H9 (cell line): Measurements from ENCODE around the gene MSH3. TPM values are rescaled to one million over a fixed set of nuclear protein-coding genes. Genes with fewer than 3 reads are reported as not detected.

Source experiments
- DNase-seq: peaks from one replicate; pipeline ENCODE4 v3.0.0-alpha.2; 2017
- H2AFZ ChIP-seq: one replicate; pipeline ENCODE4 v1.6.1; 2013; ENCODE audit warnings: mild to moderate bottlenecking, low read length, control low read depth, moderate library complexity
- H2AK5ac ChIP-seq: 2 replicates; pipeline ENCODE4 v1.6.1; 2013; ENCODE audit warnings: low read length, control low read depth, mixed read lengths; ENCODE audit not compliant: insufficient read length
- H2BK120ac ChIP-seq: one replicate; pipeline ENCODE4 v1.6.1; 2013; ENCODE audit warnings: low read depth, mild to moderate bottlenecking, low read length, control low read depth, inconsistent platforms; ENCODE audit not compliant: poor library complexity, severe bottlenecking
- H2BK12ac ChIP-seq: 2 replicates; pipeline ENCODE4 v1.6.1; 2013; ENCODE audit warnings: low read length, control low read depth, mixed read lengths, low read depth; ENCODE audit not compliant: insufficient read length
- H2BK15ac ChIP-seq: 2 replicates; pipeline ENCODE4 v1.6.1; 2013; ENCODE audit warnings: low read depth, low read length, control low read depth
- H2BK20ac ChIP-seq: one replicate; pipeline ENCODE4 v1.6.1; 2013; ENCODE audit warnings: low read depth, mild to moderate bottlenecking, low read length, control low read depth, inconsistent platforms; ENCODE audit not compliant: poor library complexity, severe bottlenecking
- H2BK5ac ChIP-seq: 2 replicates; pipeline ENCODE4 v1.6.1; 2013; ENCODE audit warnings: low read length, control low read depth, mixed read lengths; ENCODE audit not compliant: insufficient read length
- H3K14ac ChIP-seq: 2 replicates; pipeline ENCODE4 v1.6.1; 2013; ENCODE audit warnings: low read length, control low read depth; ENCODE audit not compliant: insufficient read depth
- H3K18ac ChIP-seq: 2 replicates; pipeline ENCODE4 v1.6.1; 2013; ENCODE audit warnings: low read depth, mild to moderate bottlenecking, mixed read lengths, low read length, control low read depth; ENCODE audit not compliant: insufficient read length
- H3K23ac ChIP-seq: 2 replicates; pipeline ENCODE4 v1.6.1; 2013; ENCODE audit warnings: low read length, control low read depth, mixed read lengths, low read depth; ENCODE audit not compliant: insufficient read length
- H3K23me2 ChIP-seq: 2 replicates; pipeline ENCODE4 v1.6.1; 2013; ENCODE audit warnings: low read depth, mild to moderate bottlenecking, mixed read lengths, low read length, control low read depth; ENCODE audit not compliant: insufficient read length, poor library complexity, severe bottlenecking
- H3K27ac ChIP-seq: 2 replicates; pipeline ENCODE4 v1.5.1; 2013; ENCODE audit warnings: low read length, control low read depth, mixed read lengths, low read depth; ENCODE audit not compliant: insufficient read length
- H3K27me3 ChIP-seq: 2 replicates; pipeline ENCODE4 v1.6.1; 2013; ENCODE audit warnings: low read length, control low read depth, inconsistent platforms; ENCODE audit not compliant: insufficient read depth
- H3K4ac ChIP-seq: 2 replicates; pipeline ENCODE4 v1.6.1; 2013; ENCODE audit warnings: low read depth, mild to moderate bottlenecking, control low read depth, inconsistent platforms, low read length, moderate library complexity
- H3K4me1 ChIP-seq: 2 replicates; pipeline ENCODE4 v1.6.1; 2013; ENCODE audit warnings: low read length, control low read depth, inconsistent platforms; ENCODE audit not compliant: insufficient read depth
- H3K4me2 ChIP-seq: 2 replicates; pipeline ENCODE4 v1.6.1; 2013; ENCODE audit warnings: low read length, control low read depth, mixed read lengths; ENCODE audit not compliant: insufficient read length, insufficient read depth
- H3K56ac ChIP-seq: 2 replicates; pipeline ENCODE4 v1.6.1; 2013; ENCODE audit warnings: low read depth, mild to moderate bottlenecking, mixed read lengths, low read length, control low read depth; ENCODE audit not compliant: insufficient read length
- H3K79me1 ChIP-seq: 2 replicates; pipeline ENCODE4 v1.6.1; 2013; ENCODE audit warnings: low read depth, mild to moderate bottlenecking, moderate library complexity, low read length, control low read depth, inconsistent platforms; ENCODE audit not compliant: insufficient read depth, poor library complexity, severe bottlenecking
- H3K79me2 ChIP-seq: 2 replicates; pipeline ENCODE4 v1.6.1; 2013; ENCODE audit warnings: low read length, control low read depth, inconsistent platforms; ENCODE audit not compliant: insufficient read depth
- H3K9ac ChIP-seq: 2 replicates; pipeline ENCODE4 v1.6.1; 2013; ENCODE audit warnings: low read length, control low read depth, mixed read lengths; ENCODE audit not compliant: insufficient read length; ENCODE audit errors: extremely low read depth
- H3K9me3 ChIP-seq: one replicate; pipeline ENCODE4 v1.6.1; 2013; ENCODE audit warnings: low read depth, low read length, inconsistent platforms; ENCODE audit not compliant: control insufficient read depth
- H3T11ph ChIP-seq: one replicate; pipeline ENCODE4 v1.6.1; 2013; ENCODE audit warnings: mild to moderate bottlenecking, low read length, control low read depth, inconsistent platforms
- H4K20me1 ChIP-seq: one replicate; pipeline ENCODE4 v1.6.1; 2013; ENCODE audit not compliant: control insufficient read depth, insufficient read length, insufficient read depth
- H4K5ac ChIP-seq: 2 replicates; pipeline ENCODE4 v1.6.1; 2013; ENCODE audit warnings: low read depth, mild to moderate bottlenecking, mixed read lengths, low read length, control low read depth; ENCODE audit not compliant: insufficient read length
- H4K8ac ChIP-seq: replicated peaks from 2 replicates; pipeline ENCODE4 v1.6.1; 2013; ENCODE audit warnings: low read length, control low read depth, mixed read lengths, low read depth; ENCODE audit not compliant: insufficient read length
- H4K91ac ChIP-seq: 2 replicates; pipeline ENCODE4 v1.6.1; 2013; ENCODE audit warnings: low read depth, mild to moderate bottlenecking, moderate library complexity, mixed read lengths, low read length, control low read depth; ENCODE audit not compliant: insufficient read length
- H3K27ac Mint-ChIP-seq, 3 experiments: 2 replicates in 2 of 3; 3 replicates in 1 of 3; pipeline ENCODE4 v1.8.0; 2020 to 2021; ENCODE audit warnings: mixed read lengths in 3 of 3, mild to moderate bottlenecking in 1 of 3, moderate library complexity in 1 of 3
- H3K27me3 Mint-ChIP-seq: 2 replicates; pipeline ENCODE4 v1.8.0; 2021; ENCODE audit warnings: low read depth, mild to moderate bottlenecking, moderate library complexity, mixed read lengths
- H3K36me3 Mint-ChIP-seq, 3 experiments: 2 replicates in 2 of 3; 3 replicates in 1 of 3; pipeline ENCODE4 v1.8.0; 2020 to 2021; ENCODE audit warnings: low read depth in 3 of 3, mixed read lengths in 3 of 3; ENCODE audit not compliant: insufficient read depth in 1 of 3
- H3K4me1 Mint-ChIP-seq, 2 experiments: 2 replicates each; pipeline ENCODE4 v1.8.0; 2020; ENCODE audit warnings: mixed read lengths in 2 of 2
- H3K4me3 Mint-ChIP-seq, 2 experiments: 2 replicates in 1 of 2; 3 replicates in 1 of 2; pipeline ENCODE4 v1.8.0; 2020 to 2021; ENCODE audit warnings: mild to moderate bottlenecking in 2 of 2, mixed read lengths in 2 of 2, moderate library complexity in 1 of 2
- H3K9me3 Mint-ChIP-seq, 2 experiments: 2 replicates in 1 of 2; 3 replicates in 1 of 2; pipeline ENCODE4 v1.8.0; 2020; ENCODE audit warnings: mild to moderate bottlenecking in 2 of 2, mixed read lengths in 2 of 2, moderate library complexity in 1 of 2
- WGBS: extraction: QIAGEN DNeasy Blood & Tissue Kit; methylation state at CpG from one replicate; pipeline ENCODE4 v1.1.7; 2013; ENCODE audit warnings: missing lambda C conversion rate, low lambda C conversion rate, mixed read lengths; ENCODE audit not compliant: insufficient read length; ENCODE audit errors: extremely low coverage; 5-methylcytosine and 5-hydroxymethylcytosine counted together
- total RNA-seq: library from RNA; stranded (reverse); gene quantifications from 2 replicates; pipeline ENCODE4 v1.2.1, GENCODE V29; 2021
- TF ChIP-seq, protein P1 (sequence below): fragments of 200-600 bp; sonication (generic); conservative IDR thresholded peaks from 3 replicates; pipeline ENCODE4 v1.8.0; 2021; ENCODE audit warnings: antibody characterized with exemption, mild to moderate bottlenecking

Gene MSH3
- total RNA-seq, 1 experiment from 2014 or later = 17.3 TPM

DNA sequence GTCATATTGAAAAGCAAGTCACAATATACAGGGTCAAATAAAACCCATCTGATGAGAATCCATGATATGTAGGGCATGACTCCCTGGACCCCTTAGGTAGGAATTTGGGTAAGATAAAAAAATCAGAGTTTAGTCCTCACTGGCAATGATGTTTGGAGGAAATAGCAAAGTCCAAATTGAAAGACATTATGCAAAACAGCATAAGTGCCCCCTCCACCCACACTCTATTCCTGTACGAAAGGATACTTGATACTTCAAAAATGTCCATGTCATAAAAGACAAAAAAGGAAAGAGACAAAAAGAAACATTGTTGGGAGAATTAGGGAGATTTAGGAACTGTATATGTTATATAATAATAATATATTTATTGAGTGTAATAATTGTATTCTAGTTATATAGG is 209.7 kb downstream of the MSH3 start:
- Histone ChIP-seq H2AFZ (no peak overlapping the region), H4K5ac (no peak overlapping the region), H2BK5ac (no peak overlapping the region), H3K9me3 (no peaks in the 10 kb centered on the region), H3K9ac (no peak overlapping the region), H3K4me2 (no peak overlapping the region), H4K91ac (no peak overlapping the region), H3K18ac (no peak overlapping the region), H2AK5ac (no peak overlapping the region), H4K20me1 (no peaks in the 10 kb centered on the region), H4K8ac (no peak overlapping the region), H3K27me3 (no peaks in the 10 kb centered on the region), H3K23me2 (no peaks in the 10 kb centered on the region), H3K14ac (no peak overlapping the region), H3K4me1 (peaks cover 8% of the 10 kb centered on the region; the same call in 1 of the 2 replicates), H3K56ac (no peak overlapping the region), H3K79me2 (no peaks in the 10 kb centered on the region), H3T11ph (no peak overlapping the region), H2BK12ac (no peak overlapping the region), H2BK120ac (no peak overlapping the region), H3K23ac (no peak overlapping the region), H3K79me1 (no peaks in the 10 kb centered on the region), H2BK15ac (no peak overlapping the region), H2BK20ac (no peak overlapping the region), H3K4ac (no peak overlapping the region), H3K27ac (no peak overlapping the region)
- no peak for DNase-seq
- H3K27ac Mint-ChIP-seq = no peak overlapping the region
- H3K4me3 Mint-ChIP-seq = no peak overlapping the region
- H3K9me3 Mint-ChIP-seq = no peaks in the 10 kb centered on the region
- peaks cover 13 to 15% of the 10 kb centered on the region in 2 experiments for H3K4me1 Mint-ChIP-seq
- H3K36me3 Mint-ChIP-seq = peaks cover 0 to 6% (median 1%) of the 10 kb centered on the region in 3 experiments; a peak in 3 of 7 replicates
- TF ChIP-seq, protein P1, sequence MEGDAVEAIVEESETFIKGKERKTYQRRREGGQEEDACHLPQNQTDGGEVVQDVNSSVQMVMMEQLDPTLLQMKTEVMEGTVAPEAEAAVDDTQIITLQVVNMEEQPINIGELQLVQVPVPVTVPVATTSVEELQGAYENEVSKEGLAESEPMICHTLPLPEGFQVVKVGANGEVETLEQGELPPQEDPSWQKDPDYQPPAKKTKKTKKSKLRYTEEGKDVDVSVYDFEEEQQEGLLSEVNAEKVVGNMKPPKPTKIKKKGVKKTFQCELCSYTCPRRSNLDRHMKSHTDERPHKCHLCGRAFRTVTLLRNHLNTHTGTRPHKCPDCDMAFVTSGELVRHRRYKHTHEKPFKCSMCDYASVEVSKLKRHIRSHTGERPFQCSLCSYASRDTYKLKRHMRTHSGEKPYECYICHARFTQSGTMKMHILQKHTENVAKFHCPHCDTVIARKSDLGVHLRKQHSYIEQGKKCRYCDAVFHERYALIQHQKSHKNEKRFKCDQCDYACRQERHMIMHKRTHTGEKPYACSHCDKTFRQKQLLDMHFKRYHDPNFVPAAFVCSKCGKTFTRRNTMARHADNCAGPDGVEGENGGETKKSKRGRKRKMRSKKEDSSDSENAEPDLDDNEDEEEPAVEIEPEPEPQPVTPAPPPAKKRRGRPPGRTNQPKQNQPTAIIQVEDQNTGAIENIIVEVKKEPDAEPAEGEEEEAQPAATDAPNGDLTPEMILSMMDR = no peak
- H3K27me3 Mint-ChIP-seq = no peaks in the 10 kb centered on the region
- no CpG with 5 or more reads among the region's 1 CpG for WGBS
